GM10266 (cell line): Measurements from ENCODE around the gene KCNB1.

ENCODE experiments used
- DNase-seq: peaks from one replicate; pipeline ENCODE4 v3.0.0; 2012; ENCODE audit errors: extremely low spot score
- CTCF ChIP-seq: IDR thresholded peaks from 2 replicates; pipeline ENCODE4 v1.5.1; 2012; ENCODE audit warnings: mild to moderate bottlenecking, low read depth; ENCODE audit not compliant: control insufficient read depth, insufficient read depth; ENCODE audit errors: missing control alignments

KCNB1 gene

GRCh38 chr20:49360242-49360968 lies 122.1 kb downstream of the KCNB1 start:
- DNase-seq, result no peak
- no peak for TF ChIP-seq CTCF

- TF ChIP-seq CTCF, result no peak
- no peak for DNase-seq
Measured at GRCh38 chr20:49356676-49357075, 125.8 kb downstream of the KCNB1 start.

- DNase-seq, result no peak
- TF ChIP-seq CTCF, result no peak
Measured at GRCh38 chr20:49354673-49355072, 127.8 kb downstream of the KCNB1 start.

GRCh38 chr20:49353348-49353747 lies 129.1 kb downstream of the KCNB1 start:
- DNase-seq, result no peak
- no peak for TF ChIP-seq CTCF

- TF ChIP-seq CTCF, result no peak
- DNase-seq, result no peak
Measured at GRCh38 chr20:49352751-49353150, 129.7 kb downstream of the KCNB1 start.

- no peak for TF ChIP-seq CTCF
- DNase-seq, result no peak
Measured at GRCh38 chr20:49351775-49352174, 130.7 kb downstream of the KCNB1 start.

- DNase-seq, result no peak
- TF ChIP-seq CTCF, result no peak
Measured at GRCh38 chr20:49349694-49350252, 132.7 kb downstream of the KCNB1 start.
